Tongue (tissue), 2 donors: ENCODE data around the gene RPS2. TPM values are rescaled to one million over a fixed set of nuclear protein-coding genes. Genes with fewer than 3 reads are reported as not detected.

Experiments used
- DNase-seq: peaks from one replicate; pipeline ENCODE4 v3.0.0-alpha.2; 2015
- total RNA-seq: library from RNA; depleted of rRNA; stranded (reverse); fragments of >200 nt; gene quantifications from one replicate; pipeline ENCODE4 v1.2.3, GENCODE V29; 2014

Gene RPS2
- total RNA-seq, 1 donor from 2014 or later: 1,524 TPM

DNA sequence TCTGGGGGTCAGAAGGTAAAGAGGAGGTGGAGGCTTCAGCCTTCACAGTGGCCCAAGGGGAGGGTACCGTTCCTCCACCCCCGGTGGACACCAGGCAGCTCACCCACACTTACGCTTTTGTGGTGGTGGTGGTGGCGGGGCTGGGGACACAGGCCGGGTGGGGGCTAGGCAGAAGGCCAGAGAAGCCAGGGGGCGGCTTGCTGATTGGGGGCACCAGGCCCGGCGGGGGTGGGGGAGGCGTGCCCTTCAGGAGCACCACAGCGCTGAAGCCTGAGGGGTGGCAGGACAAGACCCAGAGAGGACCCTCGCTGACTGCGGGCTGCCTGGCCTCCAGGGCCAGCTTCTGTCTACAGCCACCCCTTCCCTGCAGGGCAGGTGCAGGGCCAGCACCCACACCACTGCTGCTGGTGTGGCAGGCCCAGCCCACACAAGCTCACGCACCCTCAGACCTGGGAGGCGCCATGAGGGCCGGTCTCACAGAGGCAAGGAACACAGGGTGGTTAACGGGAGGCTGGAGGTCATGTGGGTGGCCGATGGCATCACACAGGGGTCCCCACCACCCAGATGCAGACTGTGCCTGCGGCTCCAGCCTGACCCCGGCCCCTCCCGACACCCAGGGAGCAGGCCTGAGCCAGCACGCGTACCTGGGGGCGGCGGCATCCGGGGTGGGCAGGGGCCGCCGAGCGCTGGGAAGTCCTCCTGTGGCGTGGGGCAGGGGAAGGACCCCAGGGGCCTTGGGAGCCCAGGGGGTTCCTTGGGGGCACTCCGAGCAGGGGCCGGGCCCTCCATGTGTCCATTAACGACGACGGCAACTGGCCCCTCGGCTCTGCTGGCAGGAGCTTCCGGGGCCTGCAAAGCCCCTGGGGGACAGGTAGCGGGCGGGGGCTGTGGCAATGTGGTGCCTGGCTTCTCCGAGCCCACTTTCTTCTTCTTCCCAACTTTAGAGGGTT, 34.5 kb upstream of the RPS2 start:
- no peak for DNase-seq

DNA sequence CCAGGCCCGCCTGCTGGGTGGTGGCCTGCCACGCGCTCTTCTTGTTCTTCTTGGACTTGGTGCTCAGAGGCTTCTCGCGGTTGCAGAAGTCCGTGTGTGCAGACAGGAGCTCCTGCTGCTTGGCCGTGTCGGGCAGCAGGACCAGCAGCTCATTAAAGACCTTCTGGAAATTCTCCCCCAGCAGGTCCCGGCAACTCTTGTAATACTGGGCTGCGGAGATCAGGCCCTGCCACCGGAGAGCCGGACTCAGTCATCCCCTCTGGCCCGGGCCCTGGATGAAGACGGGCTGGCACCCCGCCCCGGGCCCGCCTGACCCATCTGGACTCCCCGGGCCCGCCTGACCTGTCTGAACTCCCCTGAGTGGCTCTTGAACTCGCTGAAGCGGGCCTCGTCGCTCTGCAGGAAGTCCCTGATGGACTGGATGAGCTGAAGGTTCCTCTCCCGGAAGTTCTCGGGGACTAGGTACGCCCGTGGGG, 33.8 kb upstream of the RPS2 start:
- no peak for DNase-seq

DNA sequence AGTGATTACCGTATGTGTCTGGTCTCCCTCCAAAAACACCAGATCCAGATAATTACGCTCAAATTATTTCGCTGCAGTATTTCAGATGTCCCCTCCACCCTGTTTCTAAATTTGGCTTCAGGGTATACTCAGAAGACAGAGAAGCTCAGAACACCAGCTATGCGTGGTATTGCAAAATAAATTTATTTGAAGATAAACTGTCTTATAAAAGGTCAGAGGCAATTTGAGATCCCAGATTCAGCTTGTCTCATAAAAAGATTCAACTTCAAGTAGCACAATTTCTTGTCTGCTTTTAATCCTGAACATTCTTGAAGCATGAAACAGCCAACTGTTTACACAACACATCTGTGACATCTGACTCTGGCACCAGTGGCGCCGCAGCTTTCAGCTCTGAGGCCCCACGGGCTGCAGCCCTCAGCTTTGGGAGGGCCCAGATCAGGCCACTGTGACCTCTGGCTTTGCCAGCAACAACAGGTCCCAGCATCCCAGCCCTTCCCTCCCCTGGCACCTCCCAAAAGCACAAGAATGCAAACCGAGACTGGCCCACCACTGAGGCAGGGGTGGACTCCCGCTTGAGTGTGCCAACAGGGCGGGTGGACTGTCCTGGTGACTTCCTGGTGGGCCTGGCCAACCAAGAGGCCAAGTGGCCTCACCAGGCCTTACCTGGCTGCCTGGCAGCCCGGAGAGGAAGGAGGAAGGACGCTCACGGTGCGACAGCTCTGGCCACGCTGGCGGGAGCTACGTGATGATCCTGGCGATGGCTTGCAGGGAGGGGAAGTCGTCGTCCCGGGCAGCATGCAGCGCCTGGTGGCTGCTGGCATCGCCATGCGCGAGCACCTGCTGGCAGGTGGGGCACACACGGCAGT, 33.1 kb upstream of the RPS2 start:
- peak; percentile 31 for DNase-seq

DNA sequence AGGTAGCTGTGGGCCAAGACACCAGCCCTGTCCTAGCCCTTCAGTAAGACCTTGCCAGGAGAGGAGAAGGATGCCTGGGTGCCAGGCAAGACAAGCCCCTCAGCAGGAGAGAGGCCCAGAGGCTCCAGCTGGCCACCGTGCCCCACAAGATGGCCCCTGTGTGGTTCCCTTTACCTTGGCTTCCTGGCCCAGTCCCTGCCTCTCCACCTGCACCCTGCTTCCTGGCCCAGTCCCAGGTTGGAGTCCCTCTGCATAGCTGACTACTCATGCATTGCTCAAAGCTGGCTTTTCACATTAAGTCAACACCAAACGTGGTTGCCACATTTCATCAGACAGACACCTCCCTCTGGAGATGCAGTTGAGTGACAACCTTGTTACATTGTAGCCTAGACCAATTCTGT, 29.1 kb upstream of the RPS2 start:
- DNase-seq: no peak

DNA sequence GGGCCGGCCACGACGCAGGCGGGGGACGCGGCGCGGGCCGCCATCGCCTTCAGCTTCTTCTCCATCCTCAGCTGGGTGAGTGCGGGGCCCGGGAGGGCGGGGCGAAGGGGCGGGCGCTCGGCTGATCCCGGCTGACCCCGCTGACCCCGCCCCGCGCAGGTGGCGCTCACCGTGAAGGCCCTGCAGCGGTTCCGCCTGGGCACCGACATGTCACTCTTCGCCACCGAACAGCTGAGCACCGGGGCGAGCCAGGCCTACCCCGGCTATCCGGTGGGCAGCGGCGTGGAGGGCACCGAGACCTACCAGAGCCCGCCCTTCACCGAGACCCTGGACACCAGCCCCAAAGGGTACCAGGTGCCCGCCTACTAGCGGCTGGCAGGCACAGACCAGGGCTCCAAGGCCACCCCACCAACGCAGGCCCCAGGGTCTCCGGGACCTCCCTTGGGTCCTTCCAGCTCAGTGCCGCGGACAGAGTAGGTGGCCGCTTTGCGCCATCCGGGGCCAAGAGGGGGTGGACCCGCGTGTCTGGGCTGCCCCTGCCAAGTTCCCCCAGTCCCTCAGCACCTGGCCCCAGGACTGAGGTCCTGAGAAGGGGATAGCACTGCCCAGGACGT, 28.2 kb upstream of the RPS2 start:
- DNase-seq: peak; percentile 13

DNA sequence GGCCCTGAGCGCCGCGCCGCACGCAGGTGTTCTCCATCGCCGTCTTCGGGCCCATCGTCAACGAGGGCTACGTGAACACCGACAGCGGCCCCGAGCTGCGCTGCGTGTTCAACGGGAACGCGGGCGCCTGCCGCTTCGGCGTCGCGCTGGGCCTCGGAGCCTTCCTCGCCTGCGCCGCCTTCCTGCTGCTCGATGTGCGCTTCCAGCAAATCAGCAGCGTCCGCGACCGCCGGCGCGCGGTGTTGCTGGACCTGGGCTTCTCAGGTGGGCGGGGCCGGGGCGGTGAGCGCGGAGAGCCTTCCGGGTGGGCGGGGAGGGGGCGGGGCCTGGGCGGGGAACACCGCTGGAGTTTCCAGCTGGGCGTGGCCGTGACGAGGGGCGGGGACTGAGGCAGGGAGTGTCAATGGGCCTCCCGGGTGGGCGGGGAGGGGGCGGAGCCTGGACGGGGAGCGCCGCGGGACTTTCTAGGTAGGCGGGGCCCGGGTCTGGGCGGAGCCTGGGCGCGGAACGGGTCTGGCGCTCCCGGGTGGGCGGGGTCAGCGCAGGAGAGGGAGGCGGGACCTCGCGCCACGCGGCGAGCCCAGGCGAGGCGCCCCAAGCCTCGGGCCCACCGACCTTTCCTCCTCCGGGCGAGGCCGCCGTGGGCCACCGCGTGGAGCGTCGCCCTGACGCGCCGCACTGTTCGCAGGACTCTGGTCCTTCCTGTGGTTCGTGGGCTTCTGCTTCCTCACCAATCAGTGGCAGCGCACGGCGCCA, 27.5 kb upstream of the RPS2 start:
- DNase-seq: peak; percentile 96

DNA sequence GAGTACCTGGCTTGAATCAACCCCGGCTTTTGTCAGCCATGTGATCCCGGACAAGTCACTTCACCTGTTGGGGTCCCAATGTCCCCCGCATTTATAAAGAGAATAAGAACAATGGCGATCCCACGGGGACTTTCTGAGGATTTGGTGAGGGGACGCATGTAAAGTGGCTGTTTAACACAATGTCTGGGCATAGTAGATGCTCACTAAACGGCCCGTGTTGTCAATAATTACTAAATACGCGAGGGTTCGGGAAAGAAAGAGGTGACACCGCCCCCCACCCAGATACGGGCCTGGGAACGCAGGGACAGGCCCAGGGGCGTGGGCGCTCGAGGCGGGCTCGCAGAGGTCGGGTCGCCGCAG, 26.9 kb upstream of the RPS2 start:
- no peak for DNase-seq

DNA sequence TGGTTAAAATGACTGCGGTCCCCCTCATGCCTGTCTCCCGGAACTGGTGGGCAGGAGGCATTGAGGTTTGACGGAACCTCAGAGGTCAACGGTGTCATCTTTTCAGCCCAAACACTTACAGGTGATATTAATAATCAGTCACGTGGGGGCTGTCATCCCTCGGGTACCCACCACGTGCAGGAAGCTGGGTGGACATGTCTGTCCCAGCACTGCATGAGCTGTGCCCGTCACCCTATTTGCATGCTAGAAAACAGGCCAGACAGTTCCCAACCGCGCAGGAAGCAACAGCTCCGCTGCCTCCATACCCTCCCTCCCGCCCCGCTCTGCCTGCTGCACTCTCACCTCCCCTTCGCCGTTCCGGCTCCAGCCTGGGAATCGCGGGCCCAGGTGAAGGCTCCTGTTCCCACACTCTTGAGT, 26.5 kb upstream of the RPS2 start:
- DNase-seq: peak; percentile 11

DNA sequence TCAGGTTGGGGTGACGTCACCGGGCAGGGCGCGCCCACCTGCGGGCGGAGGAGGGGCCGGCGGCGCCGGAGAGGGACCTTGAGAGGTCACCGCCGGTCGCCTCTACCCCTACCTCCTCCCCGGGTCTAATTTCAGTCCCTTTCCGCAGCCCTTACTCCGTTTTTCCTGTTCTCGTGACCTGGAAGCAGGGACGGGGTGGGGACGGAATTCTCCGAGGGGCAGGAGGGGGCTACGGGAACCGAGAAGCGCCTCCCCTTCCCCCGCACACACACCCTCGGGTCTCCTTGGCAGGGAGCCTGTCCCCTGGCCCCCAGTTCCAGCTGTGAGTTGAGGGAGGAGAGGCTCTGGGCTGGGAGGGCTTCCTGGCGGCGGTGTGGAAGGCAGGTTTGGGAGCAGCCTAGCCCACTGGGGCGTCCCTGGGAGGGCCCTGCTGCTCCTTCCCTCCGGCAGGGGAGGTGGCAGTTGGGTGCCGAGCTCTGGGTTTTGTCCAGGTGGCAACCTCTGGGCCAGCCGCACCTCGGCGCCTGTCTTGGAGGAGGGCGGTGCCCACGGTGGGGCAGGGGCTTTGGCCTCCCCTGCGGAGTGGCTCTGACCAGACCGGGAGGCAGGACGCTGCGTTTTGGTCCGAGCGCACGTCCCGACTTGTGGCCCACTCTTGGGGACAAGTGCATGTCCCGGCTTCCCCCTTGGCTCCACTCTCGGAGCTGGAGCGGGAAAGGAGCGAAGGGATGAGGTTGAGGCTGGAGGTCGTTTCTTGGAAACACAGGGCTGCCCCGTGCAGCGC, 25.9 kb upstream of the RPS2 start:
- DNase-seq: peak; percentile 8

DNA sequence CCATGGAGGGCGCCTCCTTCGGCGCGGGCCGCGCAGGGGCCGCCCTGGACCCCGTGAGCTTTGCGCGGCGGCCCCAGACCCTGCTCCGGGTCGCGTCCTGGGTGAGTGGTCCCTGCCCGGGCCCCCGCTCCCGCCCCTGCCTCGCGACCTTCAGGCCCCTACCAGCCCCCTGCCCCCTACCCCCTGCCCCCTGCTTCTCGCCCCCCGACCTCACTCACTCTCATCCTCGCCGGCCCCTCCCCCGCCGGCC, 25.4 kb upstream of the RPS2 start:
- no peak for DNase-seq

DNA sequence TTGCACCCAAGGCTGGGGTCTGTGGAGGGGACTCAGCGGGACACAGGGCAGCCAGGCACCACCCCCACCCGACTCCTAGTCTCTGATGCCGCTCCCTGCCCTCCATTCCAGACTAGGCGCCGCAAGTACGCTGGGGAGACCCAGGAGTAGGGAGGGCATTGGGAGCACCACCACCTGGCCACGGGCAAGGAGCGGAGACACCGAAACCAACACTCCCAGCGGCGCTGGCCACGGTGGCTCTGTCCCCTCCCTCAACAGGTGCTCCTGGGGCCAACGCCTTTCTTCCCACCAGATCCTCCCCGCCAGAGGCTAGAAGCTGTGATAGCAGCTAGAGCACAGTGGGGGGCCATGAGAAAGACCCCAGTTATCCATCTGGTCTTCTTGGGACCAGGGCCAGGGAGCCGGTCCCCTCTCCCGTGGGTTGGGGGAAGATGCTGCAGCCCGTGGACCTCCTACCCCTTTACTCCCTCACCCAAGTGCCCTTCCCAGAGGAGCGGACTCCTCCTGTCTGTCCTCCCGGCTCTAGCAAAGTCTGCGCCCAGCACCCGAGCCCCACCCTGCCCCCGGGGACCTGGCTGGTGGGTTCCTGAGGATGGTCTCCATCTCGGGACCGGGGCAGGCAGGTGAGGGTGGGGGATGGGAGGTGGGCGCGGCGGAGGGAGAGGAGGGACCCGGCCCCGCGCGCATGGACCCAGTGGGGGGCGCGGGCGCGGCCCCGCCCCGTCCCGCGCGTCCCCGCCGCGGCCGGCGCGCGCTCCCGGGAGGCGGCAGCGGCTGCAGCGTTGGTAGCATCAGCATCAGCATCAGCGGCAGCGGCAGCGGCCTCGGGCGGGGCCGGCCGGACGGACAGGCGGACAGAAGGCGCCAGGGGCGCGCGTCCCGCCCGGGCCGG, 24.8 kb upstream of the RPS2 start, which contains the start of gene SYNGR3:
SYNGR3 (plus strand) TSS at position 762 of the 892 bp plus-strand sequence. CDS start 133 bp downstream, outside the sequence.
- no peak for DNase-seq

DNA sequence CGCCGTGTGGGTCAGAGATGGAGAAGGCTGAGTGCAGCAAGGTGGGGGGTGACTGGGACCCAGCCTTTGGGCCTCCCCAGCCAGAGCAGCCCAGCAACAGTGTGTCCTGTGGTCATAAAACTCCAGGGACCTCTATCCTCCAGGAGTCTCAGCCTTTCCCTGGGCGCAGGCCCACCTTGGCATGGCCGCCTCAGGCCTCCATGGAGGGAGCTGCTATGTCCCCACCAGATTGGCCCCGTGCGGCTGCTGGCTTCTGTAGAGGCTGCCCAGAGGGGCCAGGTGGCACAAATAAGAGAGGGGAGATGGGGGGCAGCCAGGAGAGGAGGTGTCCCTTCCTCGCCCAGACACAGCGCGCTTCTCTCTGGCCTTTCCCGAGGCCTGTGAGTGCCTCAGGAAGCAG, 22.6 kb upstream of the RPS2 start:
- no peak for DNase-seq

DNA sequence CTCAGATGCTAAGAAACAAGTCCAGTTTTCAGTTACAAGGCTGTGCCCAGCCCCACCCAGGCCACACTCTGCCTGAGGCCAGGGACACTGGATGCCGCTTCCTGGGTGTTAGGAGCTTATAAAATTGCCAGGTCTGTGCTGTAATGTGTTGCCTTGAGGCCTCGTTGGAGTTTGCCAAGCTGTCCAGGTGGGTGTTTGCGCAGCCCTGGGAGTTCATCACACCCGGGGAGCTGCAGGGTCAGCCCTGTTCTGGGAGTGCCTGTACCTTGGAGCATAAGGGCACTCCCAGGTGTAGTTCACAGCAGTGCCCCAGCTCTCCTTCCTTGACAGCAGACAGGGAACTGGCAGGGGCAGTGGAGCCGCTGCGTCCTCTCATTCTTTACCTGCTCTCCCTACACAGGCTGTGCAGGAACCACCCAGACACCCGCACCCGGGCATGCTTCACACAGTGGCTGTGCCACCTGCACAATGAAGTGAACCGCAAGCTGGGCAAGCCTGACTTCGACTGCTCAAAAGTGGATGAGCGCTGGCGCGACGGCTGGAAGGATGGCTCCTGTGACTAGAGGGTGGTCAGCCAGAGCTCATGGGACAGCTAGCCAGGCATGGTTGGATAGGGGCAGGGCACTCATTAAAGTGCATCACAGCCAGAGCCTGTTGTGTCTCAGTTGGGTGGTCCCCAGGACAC, 21.0 kb upstream of the RPS2 start:
- DNase-seq: no peak

DNA sequence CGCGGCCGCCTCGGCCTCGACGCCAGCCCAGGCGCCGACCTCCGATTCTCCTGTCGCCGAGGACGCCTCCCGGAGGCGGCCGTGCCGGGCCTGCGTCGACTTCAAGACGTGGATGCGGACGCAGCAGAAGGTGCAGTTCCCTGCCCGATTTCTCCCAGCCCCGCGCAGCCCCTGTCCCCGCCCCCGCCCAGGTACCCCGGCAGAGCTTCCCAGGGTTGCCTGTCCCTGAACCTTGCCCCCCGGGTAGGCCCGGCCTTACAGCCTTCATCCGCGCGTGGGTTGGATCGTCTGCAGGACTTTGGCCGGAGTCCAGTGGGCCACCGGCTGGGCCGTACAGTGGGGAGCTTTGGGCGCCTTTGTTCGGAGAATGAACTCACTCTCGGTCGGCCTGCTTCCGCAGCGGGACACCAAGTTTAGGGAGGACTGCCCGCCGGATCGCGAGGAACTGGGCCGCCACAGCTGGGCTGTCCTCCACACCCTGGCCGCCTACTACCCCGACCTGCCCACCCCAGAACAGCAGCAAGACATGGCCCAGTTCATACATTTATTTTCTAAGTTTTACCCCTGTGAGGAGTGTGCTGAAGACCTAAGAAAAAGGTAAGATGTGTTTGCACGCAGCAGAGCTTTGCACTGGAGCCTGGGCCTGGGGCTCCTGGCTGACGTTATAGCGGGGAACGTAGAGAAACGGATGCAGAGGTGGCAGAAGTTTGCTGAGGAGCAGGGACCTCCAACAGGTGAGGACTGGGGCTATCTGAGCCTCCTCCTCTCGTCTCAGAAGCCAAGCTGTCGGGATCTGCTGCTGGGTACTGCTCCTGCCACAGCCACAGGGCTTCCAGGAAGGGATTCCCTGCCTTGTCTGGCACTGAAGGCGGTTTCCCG, 20.0 kb upstream of the RPS2 start:
- no peak for DNase-seq

DNA sequence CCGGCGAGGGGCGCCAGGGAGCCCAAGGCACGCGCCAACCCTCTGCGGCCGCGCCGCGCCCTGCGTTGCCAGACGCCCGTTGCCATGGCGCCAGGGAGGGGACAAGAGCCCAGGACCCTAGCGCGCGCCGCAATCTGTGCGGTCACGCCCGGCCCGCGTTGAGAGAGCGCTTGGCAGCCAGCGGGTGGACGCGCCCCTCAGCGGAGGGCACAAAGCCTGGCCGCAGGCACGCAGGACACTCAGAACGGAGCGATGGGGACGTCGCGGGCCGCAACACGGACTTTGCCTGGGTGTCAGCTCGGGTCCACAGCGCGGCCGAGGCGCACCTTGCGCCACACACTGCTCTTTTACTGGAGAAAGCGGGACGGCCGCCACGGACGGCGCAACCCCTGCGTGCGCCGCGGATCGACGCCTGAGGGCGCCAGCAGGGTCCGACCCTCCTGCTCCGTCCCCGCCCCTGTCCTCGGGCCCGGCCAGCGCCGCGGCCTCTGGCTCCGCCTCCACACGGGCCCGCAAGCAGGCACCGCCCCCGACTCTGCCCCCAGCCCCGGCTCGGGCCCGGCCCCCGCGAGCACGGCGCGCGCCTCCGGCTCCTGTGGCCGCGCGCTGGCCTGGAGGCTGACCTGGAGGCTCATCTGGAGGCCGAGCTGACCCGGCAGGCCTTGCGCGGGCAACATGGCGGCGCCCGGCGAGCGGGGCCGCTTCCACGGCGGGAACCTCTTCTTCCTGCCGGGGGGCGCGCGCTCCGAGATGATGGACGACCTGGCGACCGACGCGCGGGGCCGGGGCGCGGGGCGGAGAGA, 19.1 kb upstream of the RPS2 start, which contains the start of gene GFER:
GFER (plus strand) TSS at position 650 of the 803 bp plus-strand sequence; CDS start at position 676, 26 bp downstream.
- peak; percentile 94 for DNase-seq

DNA sequence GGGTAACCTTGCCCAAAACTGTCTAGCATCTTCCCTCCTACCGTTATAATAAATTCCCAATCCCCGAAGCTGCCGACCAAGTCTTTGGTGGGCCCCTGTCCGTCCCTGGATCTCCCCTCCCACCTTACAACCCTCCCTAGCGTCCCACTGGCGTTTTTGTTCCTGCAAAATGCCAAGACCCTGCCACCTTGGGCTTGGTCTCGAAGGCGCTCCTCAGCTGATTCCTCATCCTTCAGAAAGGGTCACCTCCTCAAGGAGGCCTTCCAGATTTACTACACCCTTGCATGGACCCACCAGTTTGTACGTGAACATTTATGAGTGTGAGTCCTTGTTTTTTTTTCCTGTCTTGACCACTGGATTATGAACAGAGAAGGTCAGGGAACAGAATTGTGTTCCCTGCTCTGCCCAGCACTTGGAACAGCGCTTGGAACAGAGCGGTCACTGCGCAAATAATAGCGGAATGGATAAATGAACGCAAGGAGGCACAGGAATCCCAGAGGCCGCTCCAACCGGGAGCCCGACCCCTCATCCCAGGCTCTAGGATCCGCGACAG, 18.4 kb upstream of the RPS2 start:
- no peak for DNase-seq

DNA sequence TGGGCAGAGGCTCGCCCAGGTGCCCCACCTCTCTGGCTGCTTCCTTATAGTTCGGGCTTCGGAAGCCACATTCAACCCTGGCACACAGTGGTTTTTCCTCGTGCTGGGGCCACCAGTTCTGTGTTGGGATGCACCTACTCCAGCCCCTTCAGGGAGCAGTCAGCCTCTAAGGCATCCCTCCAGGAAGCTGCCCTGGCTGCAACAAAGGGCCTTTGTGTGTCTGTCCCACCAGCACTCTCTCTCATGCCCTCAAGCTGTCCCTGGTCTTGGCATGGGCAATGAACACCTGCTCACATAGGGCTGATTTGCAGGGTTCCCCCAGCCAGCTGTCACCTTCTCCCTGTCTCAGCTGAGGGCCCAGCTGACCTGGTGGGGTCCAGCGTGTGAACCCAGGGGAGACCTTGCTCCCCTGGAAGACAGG, 17.4 kb upstream of the RPS2 start:
- peak; percentile 77 for DNase-seq
